ENCODE data around the gene GEMIN8.

The GEMIN8 gene, protein sequence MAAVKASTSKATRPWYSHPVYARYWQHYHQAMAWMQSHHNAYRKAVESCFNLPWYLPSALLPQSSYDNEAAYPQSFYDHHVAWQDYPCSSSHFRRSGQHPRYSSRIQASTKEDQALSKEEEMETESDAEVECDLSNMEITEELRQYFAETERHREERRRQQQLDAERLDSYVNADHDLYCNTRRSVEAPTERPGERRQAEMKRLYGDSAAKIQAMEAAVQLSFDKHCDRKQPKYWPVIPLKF

DNA sequence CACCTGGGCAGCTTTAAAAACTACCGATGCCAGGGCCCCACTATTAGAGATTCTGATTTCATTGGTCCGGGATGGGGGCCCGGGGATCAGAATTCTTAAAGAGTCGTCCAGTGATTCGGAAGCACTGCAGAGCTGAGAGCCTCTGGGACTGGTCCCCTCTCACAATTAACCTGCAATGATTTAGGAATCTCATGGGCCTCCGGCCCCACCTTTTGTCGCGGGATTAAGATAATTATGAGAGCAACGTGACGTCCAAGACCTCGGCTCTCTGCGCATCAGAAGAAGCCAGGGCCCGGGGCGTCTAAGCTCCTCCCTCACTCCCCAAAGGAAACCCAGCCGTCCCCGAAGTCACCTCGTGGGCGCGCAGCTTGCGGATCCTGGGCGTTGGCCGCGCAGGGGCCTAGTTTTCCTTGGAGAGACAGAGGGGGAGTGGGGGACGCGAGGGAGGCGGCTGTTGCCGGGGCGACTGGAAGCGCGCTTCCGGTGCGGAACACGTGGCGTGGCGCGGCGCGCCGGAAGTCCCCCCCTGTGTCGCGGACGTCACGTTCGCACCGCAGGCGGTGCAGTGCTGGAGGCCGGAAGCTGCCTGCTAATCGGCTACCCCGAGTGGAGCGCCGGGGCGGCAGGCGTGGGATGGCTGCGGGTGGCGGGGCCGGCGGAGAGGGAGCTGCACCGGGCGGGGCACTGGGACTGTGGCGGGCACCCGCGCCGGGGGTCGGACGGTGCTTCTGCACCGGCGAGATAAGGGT, at the start of gene GEMIN8:
Gene GEMIN8, minus strand, starts transcription at position 468 of the 749 bp plus-strand sequence. CDS start 8,414 bp downstream, outside the sequence.
- peak; percentile 21 to 89 (median 76) for DNase-seq

DNA sequence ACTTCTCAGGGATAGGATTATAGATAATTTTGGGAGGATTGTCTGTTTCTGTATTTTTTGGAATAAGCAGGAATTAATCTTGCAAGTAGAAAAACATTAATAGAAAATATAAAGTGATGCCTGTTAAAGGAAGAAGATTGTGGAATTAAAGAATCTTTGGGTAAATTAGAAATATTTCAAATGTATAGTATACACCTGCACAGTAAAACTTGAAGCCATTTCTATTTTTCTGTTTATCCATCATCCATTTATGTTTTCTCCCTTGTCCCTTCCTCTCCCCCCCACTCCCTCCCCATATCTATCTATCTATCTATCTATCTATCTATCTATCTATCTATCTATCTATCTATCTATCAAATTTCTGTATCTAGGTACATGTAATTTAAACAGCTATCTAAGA, 46.9 kb upstream of the GEMIN8 start:
- DNase-seq, result no peak

DNA sequence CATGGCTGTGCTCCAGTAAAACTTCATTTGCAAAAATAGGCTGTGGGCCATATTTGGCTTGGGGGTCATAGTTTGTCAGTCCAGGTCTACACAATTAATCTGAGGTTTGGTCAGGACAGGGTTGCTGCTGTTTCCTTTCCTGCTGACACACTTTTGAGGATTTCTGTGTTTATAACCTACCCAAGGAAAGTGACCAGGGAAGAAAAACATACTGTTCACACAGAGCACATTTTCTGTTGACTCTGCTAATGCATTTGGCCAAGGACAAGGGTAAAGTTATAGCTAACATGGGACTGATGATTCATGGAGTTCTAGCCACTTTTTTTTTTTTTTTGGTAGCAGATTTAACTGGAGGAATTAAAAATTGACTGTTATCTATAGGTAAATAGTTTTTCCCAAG, 43.9 kb upstream of the GEMIN8 start:
- no peak for DNase-seq

DNA sequence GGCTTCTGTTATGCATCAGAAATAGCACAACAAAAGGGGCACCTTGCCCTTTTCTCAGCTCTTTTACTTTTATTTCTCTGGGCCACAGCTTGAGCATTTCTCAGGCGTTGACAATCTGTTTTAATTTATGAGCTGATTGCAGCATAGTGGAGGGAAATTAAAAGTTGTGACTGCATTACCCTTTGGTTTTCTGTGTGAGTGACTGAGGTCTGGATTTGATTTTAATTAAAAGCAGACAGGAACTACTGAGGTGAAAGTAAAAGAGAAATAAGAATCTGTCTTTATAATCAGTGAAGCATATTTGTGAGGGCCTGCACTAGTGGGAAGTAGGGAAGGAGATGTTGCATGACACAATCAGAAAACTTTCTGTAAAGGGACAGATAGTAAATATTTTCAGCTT, 43.4 kb upstream of the GEMIN8 start:
- DNase-seq, result no peak

DNA sequence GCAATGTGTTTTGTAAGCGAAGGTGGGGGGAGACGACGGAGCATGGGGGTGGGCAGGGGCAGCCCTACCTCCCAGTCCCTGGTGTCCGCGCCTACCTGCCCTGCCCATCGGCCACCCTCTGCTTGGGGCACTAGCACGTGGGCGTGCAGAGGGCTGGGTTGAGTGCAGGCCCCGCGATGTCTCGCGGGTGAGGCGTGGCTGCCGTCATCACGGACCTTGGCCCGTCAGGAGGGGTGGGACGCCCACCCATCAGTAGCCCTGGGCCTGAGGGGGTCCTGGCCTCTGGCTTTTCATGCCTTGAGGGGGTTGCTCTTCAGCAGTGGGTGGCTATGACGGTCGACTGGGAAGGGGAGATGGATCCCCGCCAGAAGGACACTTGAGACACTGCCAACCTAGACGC, 36.1 kb upstream of the GEMIN8 start:
- DNase-seq, result no peak

DNA sequence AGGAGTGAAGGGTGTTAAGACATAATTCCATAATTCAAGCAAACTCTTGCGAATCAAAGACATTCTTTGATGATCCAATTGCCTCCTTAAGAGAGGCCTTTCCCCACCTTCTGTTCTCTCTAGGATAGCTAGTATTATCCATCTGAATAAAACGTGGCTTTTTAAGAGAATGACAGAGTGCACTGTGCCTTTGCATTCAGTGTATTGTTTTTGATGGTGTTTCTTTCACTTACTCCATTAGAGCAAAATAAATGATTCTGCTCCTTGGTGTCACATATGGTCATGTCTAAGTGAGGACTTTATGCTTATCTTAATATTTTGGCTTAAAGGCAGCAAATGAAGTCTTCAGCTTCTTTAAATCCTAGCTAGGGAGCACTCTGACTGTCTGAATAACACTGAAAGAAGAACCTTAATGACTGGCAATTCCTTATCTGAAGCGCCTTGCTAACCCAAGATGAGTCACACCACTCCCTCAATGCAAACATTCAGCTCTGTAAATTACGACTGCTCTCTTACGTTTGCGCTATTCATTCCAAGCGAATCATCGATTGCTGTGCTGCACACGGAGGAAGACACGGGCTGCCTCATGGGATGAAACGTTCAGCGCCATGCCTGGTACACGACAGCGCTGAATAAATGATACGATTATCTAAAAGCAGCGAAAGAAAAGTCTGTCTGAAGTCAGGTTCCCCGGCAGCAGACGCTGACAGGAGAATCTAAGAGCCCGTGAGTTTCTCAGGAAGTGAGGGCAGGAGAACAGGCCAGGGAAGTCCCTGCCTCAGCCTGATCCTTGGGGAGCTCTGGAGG, 35.1 kb upstream of the GEMIN8 start:
- DNase-seq, result no peak

DNA sequence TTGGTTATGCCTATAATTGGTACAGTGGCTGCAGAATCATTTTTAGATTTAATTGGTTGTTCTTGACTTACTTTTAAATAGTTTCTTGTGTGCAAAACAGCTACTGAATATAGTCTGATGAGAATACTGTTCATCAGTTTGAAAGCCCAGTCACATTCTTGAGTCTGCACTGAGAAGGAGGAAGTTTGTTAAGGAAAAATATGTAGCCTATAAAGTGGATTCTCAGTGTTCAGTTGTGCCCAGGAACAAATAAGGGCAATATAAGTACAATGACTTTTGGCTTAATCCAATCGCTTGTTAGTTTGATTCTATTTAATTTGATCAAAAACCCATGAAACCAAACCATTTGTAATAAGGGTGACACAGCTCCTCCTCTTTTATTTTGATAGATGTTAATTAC, 32.8 kb upstream of the GEMIN8 start:
- no peak for DNase-seq

DNA sequence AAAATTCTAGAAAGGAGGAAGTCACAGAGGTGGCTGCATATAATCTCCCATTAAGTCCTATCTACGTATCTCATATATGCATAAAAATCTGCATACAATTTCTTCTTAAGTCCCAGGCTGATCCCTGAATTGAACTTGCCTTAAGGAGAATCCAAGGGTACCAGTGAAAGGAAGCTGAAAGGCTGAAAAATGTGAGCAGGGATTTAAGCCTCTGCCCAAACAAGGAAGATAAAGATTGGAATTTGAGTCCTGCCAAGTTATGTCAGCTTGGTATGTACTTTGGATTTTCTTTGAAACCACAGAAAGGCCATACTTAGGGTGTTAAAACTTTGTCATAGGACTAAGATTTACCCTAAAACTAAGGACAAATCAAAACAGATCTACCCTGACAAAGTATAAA, 26.5 kb upstream of the GEMIN8 start:
- DNase-seq, result no peak

DNA sequence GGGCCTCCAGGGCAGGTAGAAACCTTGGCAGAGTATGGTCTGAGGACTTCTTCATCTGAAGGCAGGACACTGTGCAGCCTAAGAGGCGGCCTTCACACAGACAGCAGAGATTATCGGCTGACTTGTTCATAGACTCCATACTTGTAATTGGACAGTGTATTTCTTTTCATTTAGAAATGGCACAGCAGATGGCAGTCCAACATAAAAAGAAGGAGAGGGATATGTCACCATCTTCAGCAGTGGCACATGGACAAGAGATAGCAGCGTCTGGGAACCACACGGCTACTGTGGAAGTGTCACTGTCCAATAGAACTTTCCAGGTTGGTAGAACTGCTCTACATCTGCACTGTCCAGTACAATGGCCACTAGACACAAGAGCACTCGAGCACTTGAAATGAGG, 21.7 kb upstream of the GEMIN8 start:
- no peak for DNase-seq

DNA sequence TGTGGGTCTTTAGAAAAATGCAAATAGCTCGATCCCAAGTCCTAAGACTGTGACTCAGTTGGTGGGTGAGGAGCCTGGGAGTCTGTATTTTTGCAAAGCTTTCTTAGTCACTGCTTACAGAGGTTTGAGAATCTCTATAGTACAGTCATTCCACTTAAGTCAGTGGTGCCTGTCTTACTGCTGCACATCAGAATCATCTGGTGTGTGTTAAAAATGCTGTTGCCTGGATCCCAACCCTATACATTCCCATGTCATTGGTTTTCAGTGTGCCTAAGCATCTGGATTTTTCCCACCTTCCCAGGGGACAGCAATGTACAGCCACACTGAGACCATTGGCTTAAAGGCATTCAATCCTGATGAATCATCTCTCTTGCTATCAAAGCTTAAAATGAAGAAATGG, 21.0 kb upstream of the GEMIN8 start:
- DNase-seq, result peak in 2 of 56 donors; percentile 0 to 2

DNA sequence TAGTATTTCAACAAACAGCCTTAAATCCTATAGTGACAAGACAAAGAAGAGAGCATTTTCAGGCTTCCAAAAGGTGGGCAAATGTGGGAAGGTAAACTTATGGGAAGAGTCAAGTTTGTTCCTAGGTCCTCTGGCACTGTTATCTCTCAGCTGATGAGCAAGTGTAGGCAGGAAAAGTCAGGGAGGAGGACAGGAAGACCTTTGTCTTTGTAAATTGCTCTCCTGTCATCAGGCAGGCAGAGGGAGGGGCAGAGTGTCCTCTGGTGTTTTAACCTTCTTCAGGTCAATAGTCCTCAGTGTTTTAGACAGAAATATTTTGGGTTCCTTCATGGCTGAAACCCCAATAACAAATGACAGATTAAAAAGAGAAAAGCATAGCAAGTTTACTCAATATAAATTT, 13.5 kb upstream of the GEMIN8 start:
- no peak for DNase-seq

DNA sequence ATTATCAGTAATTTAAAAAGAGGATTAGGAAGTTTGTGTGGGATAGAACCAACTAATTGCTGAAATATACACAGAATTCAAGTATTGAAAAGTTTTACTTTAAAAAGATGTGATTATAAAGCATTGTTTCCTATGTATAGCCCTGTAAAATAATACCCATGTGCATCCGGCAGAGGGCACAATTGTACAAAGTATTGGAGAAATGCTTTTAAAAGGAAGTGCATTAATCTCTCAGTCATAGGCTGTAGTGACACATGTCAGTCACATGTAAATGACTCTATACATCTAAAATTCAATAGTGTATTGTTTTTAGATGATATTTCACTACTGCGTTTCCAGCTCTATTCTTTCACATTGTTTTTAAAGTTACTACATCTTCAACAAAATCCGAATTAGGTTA, 9.7 kb upstream of the GEMIN8 start:
- DNase-seq, result peak in 21 of 56 donors; percentile 0 to 50 (median 11)

DNA sequence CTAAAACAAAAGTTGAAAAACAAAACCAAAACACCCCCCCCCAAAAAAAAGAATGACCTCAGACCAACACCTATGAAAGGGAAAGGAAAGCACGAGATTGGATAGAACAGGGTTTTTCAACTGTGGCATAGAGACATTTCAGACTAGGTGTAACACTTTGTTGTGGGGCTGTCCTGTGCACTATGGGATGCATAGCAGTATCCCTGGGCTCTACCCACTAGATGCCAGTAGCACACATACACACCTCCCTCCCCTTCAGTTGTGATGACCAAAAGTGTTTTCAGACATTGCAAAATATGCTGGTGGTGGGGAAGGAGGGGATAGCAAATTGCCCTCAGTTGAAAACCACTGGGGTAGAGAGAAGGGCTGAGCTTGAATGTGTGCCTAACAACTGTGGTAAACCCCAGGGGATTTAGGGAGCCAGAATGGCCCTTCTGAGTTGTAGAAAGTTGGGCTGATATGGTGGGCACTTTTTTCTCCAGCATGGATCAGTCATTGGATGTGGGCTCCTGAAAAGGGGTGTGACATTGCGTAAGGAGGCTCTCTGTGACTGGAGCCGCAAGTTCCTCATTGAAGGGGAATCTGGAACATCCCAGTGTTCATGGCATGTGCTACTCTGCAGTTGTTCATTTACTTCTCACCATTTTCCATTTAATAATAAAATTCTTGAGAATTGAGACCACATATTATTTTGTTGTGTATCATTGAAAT, 8.8 kb upstream of the GEMIN8 start:
- no peak for DNase-seq

DNA sequence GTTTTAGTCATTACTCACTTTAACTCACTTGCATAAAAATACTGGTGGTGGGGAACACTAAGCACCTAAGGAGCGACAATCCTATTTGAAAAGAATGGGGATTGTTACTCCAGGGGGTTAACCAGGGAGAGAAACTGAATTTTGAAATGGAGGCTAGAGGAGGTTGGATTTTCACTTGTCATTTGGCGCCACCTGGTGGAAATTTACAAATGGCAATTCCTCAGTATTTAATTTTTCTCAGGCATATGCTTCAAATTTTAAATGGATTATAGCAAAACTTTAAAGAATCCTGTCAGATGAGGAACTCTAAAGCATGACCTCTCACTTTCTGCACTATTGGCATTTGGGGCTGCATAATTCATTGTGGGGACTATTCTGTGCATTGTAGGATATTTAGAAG, 2.7 kb upstream of the GEMIN8 start:
- DNase-seq, result peak in 31 of 56 donors; percentile 0 to 58 (median 15)

DNA sequence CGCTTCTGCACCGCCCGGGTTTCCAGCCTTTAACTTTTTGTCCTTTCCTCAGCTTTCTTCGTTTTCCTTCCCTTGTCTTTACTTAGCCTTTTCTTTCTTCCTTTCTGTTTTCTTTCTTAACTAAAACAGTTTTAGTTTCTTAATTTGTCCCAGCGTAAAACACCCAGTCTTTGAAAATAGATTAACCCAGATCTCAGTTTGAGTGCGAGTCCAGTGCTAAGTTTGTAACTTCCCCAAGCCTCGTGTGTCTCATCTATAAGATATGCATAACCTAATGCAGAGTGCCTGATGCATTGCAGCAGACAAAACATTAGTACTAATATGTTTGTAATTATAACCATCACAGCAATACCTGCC, 460 bp upstream of the GEMIN8 start:
- no peak for DNase-seq

DNA sequence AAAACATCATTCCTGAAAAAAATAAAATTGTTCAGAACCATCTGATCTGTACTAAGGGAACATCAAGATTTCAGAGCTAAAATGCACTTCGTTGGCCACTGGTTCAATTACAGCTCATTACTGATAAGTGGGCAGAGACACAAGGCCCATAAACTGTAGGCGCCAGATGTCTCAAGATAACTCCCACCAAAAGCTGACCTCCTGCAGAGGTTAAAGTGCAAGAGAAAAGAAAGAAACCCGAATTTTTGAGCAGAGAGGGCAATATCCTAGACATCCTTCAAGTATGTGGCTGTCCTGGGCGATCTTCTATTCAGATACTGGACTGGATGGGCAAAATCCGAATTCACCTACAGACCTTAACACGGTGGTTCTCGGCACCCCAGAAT, 660 bp downstream of the GEMIN8 start:
- no peak for DNase-seq

DNA sequence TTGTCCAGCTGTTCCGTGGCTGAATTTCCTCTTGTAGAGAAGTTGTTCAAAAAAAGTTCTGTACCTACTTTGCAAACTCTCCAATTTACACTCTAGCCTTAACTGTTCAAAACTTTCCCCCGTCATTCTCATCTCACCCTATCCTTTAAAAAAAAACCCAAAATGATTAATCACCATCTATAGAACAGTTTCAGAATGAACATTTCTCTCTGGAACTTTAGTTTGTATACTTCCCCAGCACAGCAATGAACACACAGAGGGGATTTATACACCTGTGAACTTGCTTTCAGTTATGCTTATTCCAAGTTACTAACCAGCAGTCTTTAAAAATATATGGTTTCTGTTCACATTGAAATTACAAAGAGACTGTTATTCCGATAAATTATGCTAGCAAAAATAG, 1.2 kb downstream of the GEMIN8 start:
- no peak for DNase-seq

DNA sequence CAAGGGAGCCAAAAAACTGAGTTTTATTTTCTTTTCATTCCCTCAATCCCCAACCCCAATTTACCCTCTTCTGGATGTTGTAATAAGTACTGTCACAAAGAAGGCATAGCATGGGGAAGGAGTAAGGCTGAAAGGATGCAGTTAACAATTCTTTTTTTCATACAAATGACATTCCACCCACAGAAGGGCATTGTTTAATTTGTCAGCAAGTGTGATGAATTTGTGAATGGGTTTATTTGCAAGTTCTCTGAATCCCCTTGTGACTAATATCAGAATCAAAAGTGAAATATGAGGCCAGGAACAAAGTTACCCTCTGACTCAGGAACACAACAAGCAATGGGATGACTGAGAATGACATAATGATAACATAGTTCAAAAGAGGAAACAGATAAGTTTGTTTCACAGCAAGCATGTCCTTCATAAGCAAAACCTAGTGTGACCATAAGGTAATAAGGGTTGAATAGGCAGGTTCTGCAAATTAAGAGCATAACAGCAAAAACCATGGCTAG, 2.1 kb downstream of the GEMIN8 start:
- peak in 1 of 56 donors; percentile 56 for DNase-seq

DNA sequence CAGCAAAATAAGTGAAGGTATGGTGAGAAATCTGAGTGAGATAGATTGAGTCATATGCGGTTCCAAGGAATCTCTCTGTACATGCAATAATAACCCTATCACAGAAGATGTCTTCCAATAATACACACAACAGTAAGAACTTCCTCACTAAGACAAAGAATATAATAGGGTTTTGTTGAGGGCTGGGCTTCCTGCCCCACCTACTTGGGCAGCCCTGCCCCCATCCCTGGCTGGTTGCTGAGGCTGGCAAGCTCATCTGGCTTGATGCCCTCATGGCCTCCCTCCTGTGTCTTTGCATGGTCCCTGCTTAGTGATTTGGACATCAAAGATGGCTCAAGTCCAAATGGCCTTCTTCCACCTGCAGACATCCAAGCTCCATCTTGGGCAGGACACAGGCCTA, 2.7 kb downstream of the GEMIN8 start:
- DNase-seq, result peak in 54 of 56 donors; percentile 2 to 87 (median 65)

DNA sequence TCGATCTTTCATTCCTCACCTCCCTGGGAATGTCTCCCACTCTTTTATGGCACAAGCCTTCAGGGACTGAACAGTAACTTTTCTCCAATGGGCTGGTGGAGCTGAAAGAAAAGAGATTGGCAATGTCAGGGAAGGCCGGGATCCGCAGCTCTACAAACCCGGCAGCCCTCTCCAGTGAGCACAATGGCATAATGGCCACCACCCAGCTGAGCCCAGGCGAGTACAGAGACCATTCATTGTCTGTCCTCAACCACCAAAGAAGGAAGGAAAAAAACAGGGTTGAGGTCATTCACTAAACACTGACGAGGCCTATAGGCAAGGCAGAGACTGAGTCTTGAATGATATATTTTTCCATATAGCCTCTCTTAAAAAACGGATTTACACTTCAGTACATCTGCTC, 3.6 kb downstream of the GEMIN8 start:
- peak in 51 of 56 donors; percentile 3 to 82 (median 56) for DNase-seq

DNA sequence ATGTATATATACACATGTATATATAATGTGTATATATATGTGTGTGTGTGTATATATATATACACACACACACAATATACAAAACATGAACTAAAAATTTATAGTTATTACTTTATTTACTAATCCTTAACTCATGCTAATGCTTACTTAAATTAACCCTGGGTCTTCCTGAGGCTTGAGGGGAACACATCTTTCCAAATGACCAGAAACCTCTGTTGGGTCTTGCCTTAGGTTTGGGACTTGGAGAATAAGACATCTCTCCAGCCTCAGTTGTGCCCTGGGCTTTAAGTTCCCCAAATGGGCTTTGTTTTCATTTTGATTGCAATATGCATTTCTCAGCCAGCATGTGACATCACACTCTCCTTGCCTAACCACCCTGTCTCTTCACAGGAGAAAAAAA, 7.7 kb downstream of the GEMIN8 start:
- DNase-seq, result no peak

DNA sequence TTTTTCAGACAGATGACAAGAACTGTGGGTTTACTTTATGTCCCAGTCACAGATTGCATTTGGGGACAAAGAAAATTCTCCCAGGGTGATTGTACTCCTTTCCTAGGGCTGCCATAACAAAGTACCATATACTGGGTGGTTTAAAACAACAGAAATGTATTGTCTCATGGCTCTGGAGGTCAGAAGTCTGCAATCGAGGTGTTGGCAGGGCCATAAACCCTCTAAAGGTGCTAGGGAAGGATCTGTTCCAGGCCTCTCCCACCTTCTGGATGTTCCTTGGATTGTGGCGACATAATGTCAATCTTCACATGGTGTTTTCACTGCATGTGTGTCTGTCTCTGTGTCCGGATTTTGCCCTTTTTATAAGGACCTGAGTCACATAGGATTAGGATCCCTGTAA, 12.3 kb downstream of the GEMIN8 start:
- DNase-seq, result no peak
